ENCODE results near the gene PAX2. TPM values are rescaled to one million over a fixed set of nuclear protein-coding genes. Genes with fewer than 3 reads are reported as not detected.

Gene PAX2
- total RNA-seq, 1 donor from 2014 or later = not detected

DNA sequence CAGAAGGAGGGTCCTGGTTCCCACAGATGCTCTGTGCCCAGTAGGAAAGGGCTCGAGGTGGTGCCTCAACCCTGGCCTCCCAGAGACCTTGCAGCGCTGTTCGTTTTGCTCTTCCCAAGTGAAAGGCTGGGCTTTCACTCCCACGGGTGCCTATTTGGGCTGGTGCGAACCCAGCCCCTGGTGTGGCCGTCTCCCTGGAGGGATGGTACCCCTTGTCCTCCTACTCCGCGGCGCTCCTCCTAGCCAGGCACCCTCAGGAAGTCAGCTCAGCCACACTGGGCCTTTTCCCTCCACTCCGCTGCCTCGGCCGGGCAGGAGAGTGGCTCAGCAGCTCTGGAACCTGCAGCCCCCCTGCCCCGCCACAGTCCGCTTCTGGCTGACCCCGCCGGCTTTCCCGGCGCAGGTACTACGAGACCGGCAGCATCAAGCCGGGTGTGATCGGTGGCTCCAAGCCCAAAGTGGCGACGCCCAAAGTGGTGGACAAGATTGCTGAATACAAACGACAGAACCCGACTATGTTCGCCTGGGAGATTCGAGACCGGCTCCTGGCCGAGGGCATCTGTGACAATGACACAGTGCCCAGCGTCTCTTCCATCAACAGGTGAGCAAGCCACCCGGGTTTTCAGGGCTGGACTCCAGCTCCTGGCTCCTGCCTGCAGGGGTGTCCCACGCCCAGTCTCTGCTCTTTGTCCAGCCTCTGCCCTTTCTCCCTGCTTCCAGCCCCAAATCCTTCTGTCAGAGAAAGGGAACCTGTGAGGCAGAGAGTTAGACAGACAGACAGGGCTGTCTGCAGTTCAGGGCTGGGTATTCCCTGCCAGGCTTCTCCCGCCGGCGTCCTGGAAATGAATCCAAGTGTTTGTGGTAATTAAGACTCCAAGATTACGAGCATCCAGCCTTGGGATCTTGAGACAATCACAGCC is 5.2 kb downstream of the PAX2 start:
- Histone ChIP-seq H3K27ac (no peak overlapping the region), H3K9me3 (no peaks in the 10 kb centered on the region), H3K27me3 (peaks cover 31% of the 10 kb centered on the region), H3K36me3 (no peaks in the 10 kb centered on the region), H3K4me1 (peaks cover 7 to 28% of the 10 kb centered on the region in 2 donors), H3K4me3 (no peak overlapping the region)
- intact Hi-C loops (cut with DNase I) = no loop called here
- DNase-seq (ENCODE audit: low spot score in 2 of 2) = no peak
- TF ChIP-seq, protein P1, sequence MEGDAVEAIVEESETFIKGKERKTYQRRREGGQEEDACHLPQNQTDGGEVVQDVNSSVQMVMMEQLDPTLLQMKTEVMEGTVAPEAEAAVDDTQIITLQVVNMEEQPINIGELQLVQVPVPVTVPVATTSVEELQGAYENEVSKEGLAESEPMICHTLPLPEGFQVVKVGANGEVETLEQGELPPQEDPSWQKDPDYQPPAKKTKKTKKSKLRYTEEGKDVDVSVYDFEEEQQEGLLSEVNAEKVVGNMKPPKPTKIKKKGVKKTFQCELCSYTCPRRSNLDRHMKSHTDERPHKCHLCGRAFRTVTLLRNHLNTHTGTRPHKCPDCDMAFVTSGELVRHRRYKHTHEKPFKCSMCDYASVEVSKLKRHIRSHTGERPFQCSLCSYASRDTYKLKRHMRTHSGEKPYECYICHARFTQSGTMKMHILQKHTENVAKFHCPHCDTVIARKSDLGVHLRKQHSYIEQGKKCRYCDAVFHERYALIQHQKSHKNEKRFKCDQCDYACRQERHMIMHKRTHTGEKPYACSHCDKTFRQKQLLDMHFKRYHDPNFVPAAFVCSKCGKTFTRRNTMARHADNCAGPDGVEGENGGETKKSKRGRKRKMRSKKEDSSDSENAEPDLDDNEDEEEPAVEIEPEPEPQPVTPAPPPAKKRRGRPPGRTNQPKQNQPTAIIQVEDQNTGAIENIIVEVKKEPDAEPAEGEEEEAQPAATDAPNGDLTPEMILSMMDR (IDR thresholded peaks at IDR 0.05) = no peak

DNA sequence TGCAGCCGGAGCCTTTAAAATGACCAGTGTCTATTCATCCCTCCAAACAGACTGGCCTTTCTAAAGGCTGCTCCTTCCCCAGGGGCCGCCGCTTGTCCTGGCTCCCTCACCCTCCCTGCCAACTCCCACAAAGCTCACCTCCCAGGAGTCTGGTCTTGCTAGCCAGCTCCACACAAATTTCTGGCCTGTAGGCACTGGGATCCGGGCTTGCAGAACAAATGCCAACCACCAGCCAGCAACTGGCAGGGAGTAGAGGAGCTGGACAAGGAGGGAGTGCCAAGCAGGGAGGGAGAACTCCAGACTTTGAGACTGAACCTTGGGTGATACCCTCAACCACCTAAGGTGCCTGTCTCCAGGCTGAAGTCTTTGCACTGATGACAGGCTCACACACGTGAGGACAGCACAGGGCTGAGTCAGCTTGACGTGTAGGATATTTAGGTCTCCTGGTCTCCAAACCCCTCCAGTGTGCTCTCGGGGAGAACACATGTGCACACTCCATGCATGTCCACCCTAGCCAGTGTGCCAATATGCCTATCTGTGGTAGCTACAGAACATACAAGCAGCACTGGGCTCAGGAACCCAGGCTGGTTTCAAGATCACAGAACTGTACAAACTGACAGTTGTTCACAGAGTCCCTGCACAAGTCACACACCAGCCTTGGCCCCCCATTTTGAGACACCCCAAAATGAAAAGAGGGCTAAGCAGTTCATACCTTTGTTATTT is 6.0 kb downstream of the PAX2 start:
- Histone ChIP-seq H3K27ac (no peak overlapping the region), H3K27me3 (peaks cover 23% of the 10 kb centered on the region), H3K4me1 (peaks cover 2 to 22% of the 10 kb centered on the region in 2 donors), H3K4me3 (no peak overlapping the region), H3K36me3 (no peaks in the 10 kb centered on the region), H3K9me3 (no peaks in the 10 kb centered on the region)
- TF ChIP-seq, protein P1 (IDR thresholded peaks at IDR 0.05) = no peak
- intact Hi-C loops (cut with DNase I) = no loop called here
- DNase-seq (ENCODE audit: low spot score in 2 of 2) = no peak

DNA sequence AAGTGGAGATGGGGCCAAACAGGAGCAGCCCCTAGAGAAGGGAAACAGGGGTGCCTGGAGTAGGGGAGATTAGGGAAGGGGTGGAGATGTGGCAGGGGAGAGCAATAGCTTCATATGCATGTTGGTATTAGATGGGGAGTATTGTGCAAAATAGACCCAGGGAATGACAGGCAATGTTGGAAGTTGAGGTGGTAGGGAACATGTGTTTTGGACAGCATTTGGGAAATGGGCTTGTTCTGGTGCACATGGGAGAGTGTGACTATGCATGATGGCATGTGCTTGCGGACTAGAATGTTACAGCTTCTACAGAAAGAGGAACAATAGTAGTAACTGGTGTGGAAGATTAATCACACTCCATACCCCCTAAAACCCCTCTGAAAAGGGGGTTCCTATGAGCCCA is 10.4 kb downstream of the PAX2 start:
- intact Hi-C loops (cut with DNase I) = no loop called here
- TF ChIP-seq, protein P1 (IDR thresholded peaks at IDR 0.05) = no peak
- DNase-seq (ENCODE audit: low spot score in 2 of 2) = no peak

DNA sequence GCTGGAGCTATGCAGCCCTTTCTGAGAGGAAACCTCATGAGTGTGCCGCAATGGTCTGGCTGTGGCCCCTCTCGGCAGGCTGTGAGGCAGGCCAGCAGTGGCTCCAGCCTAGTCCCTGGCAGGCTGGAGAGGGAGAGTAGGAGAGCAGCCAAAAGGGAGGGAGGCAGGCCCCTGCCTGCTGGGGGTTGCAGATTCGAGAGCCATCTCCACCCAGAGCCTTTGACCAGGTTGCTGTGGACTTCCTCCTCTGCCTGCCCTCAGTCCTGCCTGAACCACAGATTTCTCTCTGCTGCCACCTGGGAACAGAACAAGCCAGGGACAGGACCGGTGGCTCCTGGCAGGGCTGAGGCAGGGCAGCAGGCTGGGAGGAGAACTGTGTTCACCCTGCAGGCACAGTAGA is 13.9 kb downstream of the PAX2 start:
- intact Hi-C loops (cut with DNase I) = no loop called here
- no peak for DNase-seq (ENCODE audit: low spot score in 2 of 2)
- H3K27ac ChIP-seq = no peak overlapping the region
- H3K4me1 ChIP-seq = no peaks in the 10 kb centered on the region
- H3K9me3 ChIP-seq = no peaks in the 10 kb centered on the region
- H3K4me3 ChIP-seq = no peak overlapping the region
- TF ChIP-seq, protein P1 (IDR thresholded peaks at IDR 0.05) = no peak
- H3K27me3 ChIP-seq = no peaks in the 10 kb centered on the region
- no peaks in the 10 kb centered on the region for H3K36me3 ChIP-seq

More for the DNA sequence above, 10.4 kb downstream of the PAX2 start:
- Histone ChIP-seq H3K27ac (no peak overlapping the region), H3K4me1 (no peaks in the 10 kb centered on the region), H3K36me3 (no peaks in the 10 kb centered on the region), H3K4me3 (no peak overlapping the region), H3K27me3 (no peaks in the 10 kb centered on the region), H3K9me3 (no peaks in the 10 kb centered on the region)

DNA sequence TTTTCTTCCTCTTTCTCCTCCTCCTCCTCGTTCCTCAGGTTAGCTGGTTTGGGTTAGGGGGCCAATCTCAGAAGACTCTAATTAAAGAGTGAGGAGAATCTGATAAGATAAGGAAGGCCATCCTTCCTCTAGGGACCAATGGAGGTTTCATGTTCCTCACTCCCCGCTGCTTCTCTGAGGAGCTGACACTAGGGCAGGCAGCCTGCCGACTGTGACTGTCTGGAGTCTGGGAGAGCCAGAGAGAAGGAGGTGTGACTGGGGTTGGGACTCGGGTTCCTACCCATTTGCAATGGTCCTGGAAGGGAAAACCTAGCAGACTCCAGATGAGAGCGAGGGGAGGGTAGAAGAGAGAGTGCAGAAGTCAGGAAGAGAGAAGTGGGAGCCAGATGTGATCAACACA is 15.3 kb downstream of the PAX2 start:
- TF ChIP-seq, protein P1 (IDR thresholded peaks at IDR 0.05) = no peak
- Histone ChIP-seq H3K36me3 (no peaks in the 10 kb centered on the region), H3K27ac (no peak overlapping the region), H3K9me3 (no peaks in the 10 kb centered on the region), H3K27me3 (no peaks in the 10 kb centered on the region), H3K4me3 (no peak overlapping the region), H3K4me1 (no peaks in the 10 kb centered on the region)
- intact Hi-C loops (cut with DNase I) = no loop called here
- no peak for DNase-seq (ENCODE audit: low spot score in 2 of 2)
